Endodermal cell (in vitro differentiated cells): ENCODE data around the gene CCND1. TPM values are rescaled to one million over a fixed set of nuclear protein-coding genes. Genes with fewer than 3 reads are reported as not detected.

Source experiments
- DNase-seq: peaks from one replicate; pipeline ENCODE4 v3.0.0-alpha.2; 2017
- H3K27ac ChIP-seq: 2 replicates; pipeline ENCODE4 v1.5.1; 2013; ENCODE audit warnings: mild to moderate bottlenecking, low read depth, low read length, moderate library complexity
- H3K27me3 ChIP-seq: 2 replicates; pipeline ENCODE4 v1.6.1; 2013; ENCODE audit warnings: mild to moderate bottlenecking, low read length, moderate library complexity; ENCODE audit not compliant: insufficient read depth, control insufficient read depth, poor library complexity, severe bottlenecking
- H3K36me3 ChIP-seq: 2 replicates; pipeline ENCODE4 v1.7.0; 2013; ENCODE audit warnings: mild to moderate bottlenecking, low read length, moderate library complexity; ENCODE audit not compliant: control insufficient read depth, insufficient read depth
- H3K4me1 ChIP-seq: one replicate; pipeline ENCODE4 v1.7.0; 2013; ENCODE audit warnings: low read length; ENCODE audit not compliant: control insufficient read depth, insufficient read depth
- H3K4me3 ChIP-seq: 2 replicates; pipeline ENCODE4 v1.5.1; 2013; ENCODE audit warnings: mild to moderate bottlenecking, low read length, moderate library complexity
- H3K9ac ChIP-seq: 2 replicates; pipeline ENCODE4 v1.6.1; 2013; ENCODE audit warnings: mild to moderate bottlenecking, low read length, moderate library complexity; ENCODE audit not compliant: poor library complexity, severe bottlenecking; ENCODE audit errors: extremely low read depth
- H3K9me3 ChIP-seq: 2 replicates; pipeline ENCODE4 v1.6.1; 2013; ENCODE audit warnings: mild to moderate bottlenecking, low read length, moderate library complexity; ENCODE audit not compliant: control insufficient read depth
- H3K27ac Mint-ChIP-seq: 2 replicates; pipeline ENCODE4 v1.8.0; 2020; ENCODE audit warnings: mixed read lengths
- H3K27me3 Mint-ChIP-seq: 2 replicates; pipeline ENCODE4 v1.8.0; 2021; ENCODE audit warnings: mild to moderate bottlenecking, mixed read lengths; ENCODE audit not compliant: insufficient read depth
- H3K36me3 Mint-ChIP-seq: 2 replicates; pipeline ENCODE4 v1.8.0; 2020; ENCODE audit warnings: low read depth, mixed read lengths
- H3K4me1 Mint-ChIP-seq: 2 replicates; pipeline ENCODE4 v1.8.0; 2020; ENCODE audit warnings: mixed read lengths
- H3K4me3 Mint-ChIP-seq: 2 replicates; pipeline ENCODE4 v1.8.0; 2020; ENCODE audit warnings: mild to moderate bottlenecking, moderate library complexity, mixed read lengths
- H3K9me3 Mint-ChIP-seq: 2 replicates; pipeline ENCODE4 v1.8.0; 2020; ENCODE audit warnings: mild to moderate bottlenecking, mixed read lengths
- WGBS, 2 experiments: methylation state at CpG; one replicate each; pipeline versions ENCODE4 v1.1.5 to v1.1.7; 2013; ENCODE audit warnings: missing lambda C conversion rate in 2 of 2, mixed read lengths in 1 of 2; ENCODE audit not compliant: insufficient coverage in 1 of 2, insufficient read length in 1 of 2; 5-methylcytosine and 5-hydroxymethylcytosine counted together
- total RNA-seq, 2 donors: library from RNA; stranded (reverse); fragmentation: NEBNext Ultra II Directional in 1 of 2; extraction: Animal tissue kit (Norgen Biotek cat#: 25700) in 1 of 2; gene quantifications; 2 replicates in 1 of 2; 3 replicates in 1 of 2; pipeline ENCODE4 v1.2.1, GENCODE V29; 2021
- TF ChIP-seq, protein P1 (sequence below): fragments of 200-600 bp; sonication (generic); conservative IDR thresholded peaks from 2 replicates; pipeline ENCODE4 v1.5.0; 2021; ENCODE audit warnings: antibody characterized with exemption, mild to moderate bottlenecking

Gene CCND1
- total RNA-seq, 2 donors from 2014 or later, result 65.7 to 214 TPM

DNA sequence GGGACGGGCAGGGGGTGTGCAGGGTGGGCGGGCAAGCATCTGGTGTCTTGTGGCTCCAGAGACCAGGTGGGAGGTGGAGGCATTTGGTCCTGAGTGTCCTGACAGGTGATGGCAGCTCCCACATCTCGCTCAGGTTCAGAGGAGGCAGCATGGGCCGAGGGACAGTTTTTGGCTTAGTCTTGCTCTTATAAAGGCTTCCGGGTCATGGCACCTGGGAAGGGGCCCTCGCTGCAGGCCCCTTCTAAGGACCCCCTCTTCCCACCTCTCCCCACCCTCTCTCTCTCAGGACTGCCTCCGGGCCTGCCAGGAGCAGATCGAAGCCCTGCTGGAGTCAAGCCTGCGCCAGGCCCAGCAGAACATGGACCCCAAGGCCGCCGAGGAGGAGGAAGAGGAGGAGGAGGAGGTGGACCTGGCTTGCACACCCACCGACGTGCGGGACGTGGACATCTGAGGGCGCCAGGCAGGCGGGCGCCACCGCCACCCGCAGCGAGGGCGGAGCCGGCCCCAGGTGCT is 9.9 kb downstream of the CCND1 start:
- Histone ChIP-seq H3K9ac (no peak overlapping the region), H3K4me1 (no peaks in the 10 kb centered on the region), H3K36me3 (peaks cover 5% of the 10 kb centered on the region), H3K27ac (no peak overlapping the region), H3K4me3 (no peak overlapping the region), H3K9me3 (no peaks in the 10 kb centered on the region), H3K27me3 (no peaks in the 10 kb centered on the region)
- 96 to 100% methylated on average over 5 to 23 of the region's 23 CpGs for WGBS, 2 experiments
- H3K36me3 Mint-ChIP-seq, result peaks cover 45% of the 10 kb centered on the region
- TF ChIP-seq, protein P1, sequence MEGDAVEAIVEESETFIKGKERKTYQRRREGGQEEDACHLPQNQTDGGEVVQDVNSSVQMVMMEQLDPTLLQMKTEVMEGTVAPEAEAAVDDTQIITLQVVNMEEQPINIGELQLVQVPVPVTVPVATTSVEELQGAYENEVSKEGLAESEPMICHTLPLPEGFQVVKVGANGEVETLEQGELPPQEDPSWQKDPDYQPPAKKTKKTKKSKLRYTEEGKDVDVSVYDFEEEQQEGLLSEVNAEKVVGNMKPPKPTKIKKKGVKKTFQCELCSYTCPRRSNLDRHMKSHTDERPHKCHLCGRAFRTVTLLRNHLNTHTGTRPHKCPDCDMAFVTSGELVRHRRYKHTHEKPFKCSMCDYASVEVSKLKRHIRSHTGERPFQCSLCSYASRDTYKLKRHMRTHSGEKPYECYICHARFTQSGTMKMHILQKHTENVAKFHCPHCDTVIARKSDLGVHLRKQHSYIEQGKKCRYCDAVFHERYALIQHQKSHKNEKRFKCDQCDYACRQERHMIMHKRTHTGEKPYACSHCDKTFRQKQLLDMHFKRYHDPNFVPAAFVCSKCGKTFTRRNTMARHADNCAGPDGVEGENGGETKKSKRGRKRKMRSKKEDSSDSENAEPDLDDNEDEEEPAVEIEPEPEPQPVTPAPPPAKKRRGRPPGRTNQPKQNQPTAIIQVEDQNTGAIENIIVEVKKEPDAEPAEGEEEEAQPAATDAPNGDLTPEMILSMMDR, result no peak
- no peak overlapping the region for H3K27ac Mint-ChIP-seq
- H3K9me3 Mint-ChIP-seq, result no peaks in the 10 kb centered on the region
- no peak for DNase-seq
- no peaks in the 10 kb centered on the region for H3K4me1 Mint-ChIP-seq
- H3K27me3 Mint-ChIP-seq, result no peaks in the 10 kb centered on the region
- no peak overlapping the region for H3K4me3 Mint-ChIP-seq

DNA sequence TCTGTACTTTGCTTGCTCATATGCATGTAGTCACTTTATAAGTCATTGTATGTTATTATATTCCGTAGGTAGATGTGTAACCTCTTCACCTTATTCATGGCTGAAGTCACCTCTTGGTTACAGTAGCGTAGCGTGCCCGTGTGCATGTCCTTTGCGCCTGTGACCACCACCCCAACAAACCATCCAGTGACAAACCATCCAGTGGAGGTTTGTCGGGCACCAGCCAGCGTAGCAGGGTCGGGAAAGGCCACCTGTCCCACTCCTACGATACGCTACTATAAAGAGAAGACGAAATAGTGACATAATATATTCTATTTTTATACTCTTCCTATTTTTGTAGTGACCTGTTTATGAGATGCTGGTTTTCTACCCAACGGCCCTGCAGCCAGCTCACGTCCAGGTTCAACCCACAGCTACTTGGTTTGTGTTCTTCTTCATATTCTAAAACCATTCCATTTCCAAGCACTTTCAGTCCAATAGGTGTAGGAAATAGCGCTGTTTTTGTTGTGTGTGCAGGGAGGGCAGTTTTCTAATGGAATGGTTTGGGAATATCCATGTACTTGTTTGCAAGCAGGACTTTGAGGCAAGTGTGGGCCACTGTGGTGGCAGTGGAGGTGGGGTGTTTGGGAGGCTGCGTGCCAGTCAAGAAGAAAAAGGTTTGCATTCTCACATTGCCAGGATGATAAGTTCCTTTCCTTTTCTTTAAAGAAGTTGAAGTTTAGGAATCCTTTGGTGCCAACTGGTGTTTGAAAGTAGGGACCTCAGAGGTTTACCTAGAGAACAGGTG is 11.1 kb downstream of the CCND1 start:
- H3K36me3 Mint-ChIP-seq, result peaks cover 40% of the 10 kb centered on the region
- Histone ChIP-seq H3K9ac (no peak overlapping the region), H3K9me3 (no peaks in the 10 kb centered on the region), H3K36me3 (peaks cover 5% of the 10 kb centered on the region), H3K4me3 (no peak overlapping the region), H3K27ac (no peak overlapping the region), H3K27me3 (no peaks in the 10 kb centered on the region), H3K4me1 (no peaks in the 10 kb centered on the region)
- DNase-seq, result no peak
- no peaks in the 10 kb centered on the region for H3K27me3 Mint-ChIP-seq
- H3K9me3 Mint-ChIP-seq, result no peaks in the 10 kb centered on the region
- H3K4me1 Mint-ChIP-seq, result no peaks in the 10 kb centered on the region
- peak overlapping the region; percentile 15 for H3K27ac Mint-ChIP-seq
- 94 to 100% methylated on average over 2 to 10 of the region's 15 CpGs for WGBS, 2 experiments
- no peak overlapping the region for H3K4me3 Mint-ChIP-seq
- TF ChIP-seq, protein P1, result no peak

DNA sequence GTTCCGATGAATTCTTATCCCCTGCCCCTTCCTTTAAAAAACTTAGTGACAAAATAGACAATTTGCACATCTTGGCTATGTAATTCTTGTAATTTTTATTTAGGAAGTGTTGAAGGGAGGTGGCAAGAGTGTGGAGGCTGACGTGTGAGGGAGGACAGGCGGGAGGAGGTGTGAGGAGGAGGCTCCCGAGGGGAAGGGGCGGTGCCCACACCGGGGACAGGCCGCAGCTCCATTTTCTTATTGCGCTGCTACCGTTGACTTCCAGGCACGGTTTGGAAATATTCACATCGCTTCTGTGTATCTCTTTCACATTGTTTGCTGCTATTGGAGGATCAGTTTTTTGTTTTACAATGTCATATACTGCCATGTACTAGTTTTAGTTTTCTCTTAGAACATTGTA is 12.0 kb downstream of the CCND1 start:
- H3K36me3 Mint-ChIP-seq, result peaks cover 33% of the 10 kb centered on the region
- TF ChIP-seq, protein P1, result no peak
- Histone ChIP-seq H3K4me3 (no peak overlapping the region), H3K4me1 (no peaks in the 10 kb centered on the region), H3K27ac (no peak overlapping the region), H3K27me3 (no peaks in the 10 kb centered on the region), H3K9me3 (no peaks in the 10 kb centered on the region), H3K36me3 (peaks cover 5% of the 10 kb centered on the region), H3K9ac (no peak overlapping the region)
- peak; percentile 54 for DNase-seq
- H3K27me3 Mint-ChIP-seq, result no peaks in the 10 kb centered on the region
- no peak overlapping the region for H3K4me3 Mint-ChIP-seq
- 89 to 90% methylated on average over 11 of the region's 11 CpGs for WGBS, 2 experiments
- H3K27ac Mint-ChIP-seq, result no peak overlapping the region
- peaks cover 6% of the 10 kb centered on the region for H3K4me1 Mint-ChIP-seq
- H3K9me3 Mint-ChIP-seq, result no peaks in the 10 kb centered on the region
